IMR-90 (cell line): ENCODE data around the gene ETS1. TPM values are rescaled to one million over a fixed set of nuclear protein-coding genes. Genes with fewer than 3 reads are reported as not detected.

Source experiments
- ATAC-seq: fragments of 200-7000 bp; cut with Tn5 transposase; 2 replicates; pipeline ENCODE4 v1.9.1; 2020; ENCODE audit warnings: low read depth, mild to moderate bottlenecking, moderate library complexity
- BruUV-seq: library from RNA; stranded (reverse); fragments of 400-500 nt; replicated peaks from 2 replicates; lab custom pipeline; 2021; lab: Mats Ljungman, UMichigan
- CTCF ChIA-PET: fragments of 300-600 bp; formaldehyde crosslinking; extraction: SDS; loops from one replicate; lab custom pipeline; 2021; ENCODE audit warnings: antibody characterized with exemption; lab: Yijun Ruan, JAX
- POLR2A ChIA-PET: fragments of 300-600 bp; sonication (Branson Sonifier 250); formaldehyde crosslinking; loops from one replicate; lab custom pipeline; 2022; ENCODE audit warnings: antibody characterized with exemption; ENCODE audit not compliant: unreplicated experiment; lab: Charles Lee
- DNase-seq: peaks from one replicate; pipeline ENCODE4 v3.0.0; 2013
- H2AFZ ChIP-seq: replicated peaks from 2 replicates; pipeline ENCODE3; 2013; ENCODE audit warnings: low read length, mild to moderate bottlenecking; ENCODE audit not compliant: poor library complexity
- H2AK5ac ChIP-seq: 2 replicates; pipeline ENCODE4 v1.6.1; 2013; ENCODE audit warnings: low read depth, low read length, inconsistent platforms
- H2AK9ac ChIP-seq: replicated peaks from 2 replicates; pipeline ENCODE3; 2013; ENCODE audit warnings: mild to moderate bottlenecking, low read depth, low read length, moderate library complexity; ENCODE audit not compliant: poor library complexity
- H2BK120ac ChIP-seq: 2 replicates; pipeline ENCODE4 v1.6.1; 2013; ENCODE audit warnings: low read depth, low read length, inconsistent platforms
- H2BK15ac ChIP-seq: 3 replicates; pipeline ENCODE4 v1.6.1; 2013; ENCODE audit warnings: low read depth, low read length, inconsistent platforms
- H2BK20ac ChIP-seq: 2 replicates; pipeline ENCODE4 v1.6.1; 2013; ENCODE audit warnings: low read depth, mild to moderate bottlenecking, inconsistent platforms, low read length, moderate library complexity
- H2BK5ac ChIP-seq: 2 replicates; pipeline ENCODE4 v1.6.1; 2013; ENCODE audit warnings: mild to moderate bottlenecking, low read depth, low read length, inconsistent platforms; ENCODE audit not compliant: poor library complexity, severe bottlenecking
- H3K14ac ChIP-seq: replicated peaks from 2 replicates; pipeline ENCODE4 v1.6.1; 2013; ENCODE audit warnings: low read depth, low read length, inconsistent platforms
- H3K18ac ChIP-seq: 2 replicates; pipeline ENCODE4 v1.6.1; 2013; ENCODE audit warnings: low read depth, low read length, control low read depth
- H3K23ac ChIP-seq: 2 replicates; pipeline ENCODE4 v1.6.1; 2013; ENCODE audit warnings: low read depth, low read length, inconsistent platforms
- H3K27ac ChIP-seq: 2 replicates; pipeline ENCODE4 v1.5.1; 2013; ENCODE audit warnings: mild to moderate bottlenecking, control low read depth, low read length; ENCODE audit not compliant: insufficient read depth
- H3K27me3 ChIP-seq: 2 replicates; pipeline ENCODE4 v1.6.1; 2013; ENCODE audit warnings: low read length; ENCODE audit not compliant: control insufficient read depth, insufficient read depth
- H3K36me3 ChIP-seq: 2 replicates; pipeline ENCODE4 v1.6.1; 2013; ENCODE audit warnings: low read length, mixed read lengths; ENCODE audit not compliant: control insufficient read depth, insufficient read depth
- H3K4ac ChIP-seq: 2 replicates; pipeline ENCODE4 v1.6.1; 2013; ENCODE audit warnings: low read depth, low read length, inconsistent platforms
- H3K4me1 ChIP-seq: 2 replicates; pipeline ENCODE4 v1.6.1; 2013; ENCODE audit warnings: low read length, mixed read lengths; ENCODE audit not compliant: control insufficient read depth, insufficient read depth
- H3K4me2 ChIP-seq: 2 replicates; pipeline ENCODE4 v1.6.1; 2013; ENCODE audit warnings: low read depth, mild to moderate bottlenecking, control low read depth, low read length, moderate library complexity
- H3K4me3 ChIP-seq: 2 replicates; pipeline ENCODE4 v1.5.1; 2013; ENCODE audit warnings: low read depth, mild to moderate bottlenecking, control low read depth, low read length, moderate library complexity; ENCODE audit not compliant: insufficient read depth
- H3K56ac ChIP-seq: 2 replicates; pipeline ENCODE4 v1.6.1; 2013; ENCODE audit warnings: low read length, inconsistent platforms; ENCODE audit not compliant: insufficient read depth; ENCODE audit errors: extremely low read depth
- H3K79me1 ChIP-seq, 2 experiments: 2 replicates each; pipeline ENCODE4 v1.6.1; 2013; ENCODE audit warnings: low read length in 2 of 2, inconsistent platforms in 1 of 2, low read depth in 1 of 2
- H3K9ac ChIP-seq: 2 replicates; pipeline ENCODE4 v1.6.1; 2013; ENCODE audit warnings: low read depth, low read length, control low read depth
- H3K9me1 ChIP-seq: 2 replicates; pipeline ENCODE4 v1.6.1; 2013; ENCODE audit warnings: low read length, inconsistent platforms; ENCODE audit not compliant: insufficient read depth
- H3K9me3 ChIP-seq: 2 replicates; pipeline ENCODE4 v1.6.1; 2013; ENCODE audit warnings: low read length; ENCODE audit not compliant: control insufficient read depth, insufficient read depth
- H4K20me1 ChIP-seq: 2 replicates; pipeline ENCODE4 v1.6.1; 2013; ENCODE audit warnings: low read length, inconsistent platforms; ENCODE audit not compliant: insufficient read depth
- H4K5ac ChIP-seq: 2 replicates; pipeline ENCODE4 v1.6.1; 2013; ENCODE audit warnings: mild to moderate bottlenecking, low read depth, low read length, control low read depth
- H4K8ac ChIP-seq, 2 experiments: 2 replicates each; pipeline ENCODE4 v1.6.1; 2013; ENCODE audit warnings: low read depth in 2 of 2, low read length in 2 of 2, control low read depth in 1 of 2, inconsistent platforms in 1 of 2
- H4K91ac ChIP-seq: 2 replicates; pipeline ENCODE4 v1.6.1; 2013; ENCODE audit warnings: low read depth, low read length, inconsistent platforms; ENCODE audit not compliant: insufficient read depth
- CEBPB ChIP-seq: IDR thresholded peaks from 2 replicates; pipeline ENCODE4 v1.6.1; 2012; ENCODE audit warnings: low read depth, low read length, improper control_type of control experiment
- MXI1 ChIP-seq: IDR thresholded peaks from 2 replicates; pipeline ENCODE4 v1.6.1; 2012; ENCODE audit warnings: low read depth, mild to moderate bottlenecking, low read length, moderate library complexity, borderline replicate concordance
- POLR2A ChIP-seq: IDR thresholded peaks from 2 replicates; pipeline ENCODE4 v1.6.1; 2012; ENCODE audit warnings: mild to moderate bottlenecking, low read depth, low read length
- RAD21 ChIP-seq: IDR thresholded peaks from 2 replicates; pipeline ENCODE4 v1.6.1; 2012; ENCODE audit warnings: low read length, improper control_type of control experiment
- WGBS, 2 experiments: methylation state at CpG; one replicate each; pipeline versions ENCODE4 v1.1.5 to v1.1.7; 2013; ENCODE audit warnings: missing lambda C conversion rate in 2 of 2; ENCODE audit not compliant: insufficient read length in 1 of 2; ENCODE audit errors: extremely low coverage in 2 of 2; 5-methylcytosine and 5-hydroxymethylcytosine counted together
- dilution Hi-C: fragments of 300-500 bp; cut with HindIII; formaldehyde crosslinking; loops from one replicate; pipeline ENCODE4 v1.14.3; 2018; ENCODE audit warnings: low sequenced_read_pairs; ENCODE audit not compliant: unreplicated experiment
- in situ Hi-C: fragments of 300-500 bp; cut with MboI; formaldehyde crosslinking; loops from 3 replicates; pipeline ENCODE4 v1.14.3; 2019; ENCODE audit warnings: low sequenced_read_pairs, inconsistent platforms, mixed read lengths
- intact Hi-C: fragments of 100-400 bp; cut with micrococcal nuclease; formaldehyde crosslinking; loops from 2 replicates; pipeline ENCODE4 v1.10.0; 2022
- polyA plus RNA-seq, 3 experiments: library from polyadenylated mRNA; depleted of rRNA; stranded (reverse); fragments of >200 nt; gene quantifications; 2 replicates each; pipeline ENCODE4 v1.2.3, GENCODE V29; 2012; ENCODE audit warnings: low replicate concordance in 1 of 3
- total RNA-seq: library from RNA; depleted of rRNA; stranded (reverse); fragments of >200 nt; gene quantifications from 2 replicates; pipeline ENCODE4 v1.2.3, GENCODE V29; 2012
- TF ChIP-seq, protein P1 (sequence below): fragments of 150-350 bp; IDR thresholded peaks from 2 replicates; pipeline ENCODE4 v1.6.1; 2016; ENCODE audit warnings: low read depth, mild to moderate bottlenecking, low read length, moderate library complexity, borderline replicate concordance

The ETS1 gene
- total and polyA plus RNA-seq, 2 of the 4 experiments (the other 2 are of a cell fraction) = 41.2 to 56.3 TPM

DNA sequence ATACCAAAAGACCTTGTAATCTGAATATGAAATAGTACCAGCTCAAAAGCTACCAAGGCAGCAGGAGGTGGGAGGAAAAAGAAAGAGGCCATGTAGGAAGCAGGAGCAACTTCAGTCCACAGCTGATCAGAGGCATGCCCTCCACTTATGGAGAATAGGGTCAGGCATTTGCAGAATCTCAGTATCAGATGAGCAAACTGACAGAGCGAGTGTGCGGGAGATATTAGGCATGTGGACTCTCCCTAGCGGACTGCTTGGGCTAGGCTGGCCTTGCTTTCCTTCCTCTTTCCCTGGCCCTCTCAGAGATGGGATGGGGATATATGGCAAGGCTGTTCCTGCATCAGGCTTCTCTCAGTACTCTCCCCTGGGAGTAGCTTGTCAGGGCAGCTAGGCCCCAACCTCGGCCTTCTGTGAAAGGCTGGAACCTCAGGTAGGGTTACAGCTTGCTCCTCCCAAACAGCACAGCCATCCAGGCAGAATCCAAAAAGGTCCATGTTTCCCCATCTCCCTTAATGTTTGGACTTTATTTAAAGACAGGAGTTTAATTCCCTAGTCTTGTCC is 37.0 kb downstream of the ETS1 start:
- in situ Hi-C loops = no loop called here
- Histone ChIP-seq H3K27me3 (peaks cover 5% of the 10 kb centered on the region), H4K8ac (no peak overlapping the region), H3K56ac (no peak overlapping the region), H2BK15ac (no peak overlapping the region), H4K5ac (no peak overlapping the region), H3K9me1 (no peaks in the 10 kb centered on the region; the same call in 1 of the 2 replicates), H3K23ac (no peak overlapping the region), H2BK5ac (no peak overlapping the region), H3K18ac (no peak overlapping the region), H3K4me3 (no peak overlapping the region), H3K4me1 (peaks cover 8% of the 10 kb centered on the region; the same call in 1 of the 2 replicates), H3K36me3 (no peaks in the 10 kb centered on the region), H2AK5ac (no peak overlapping the region), H3K4ac (no peak overlapping the region), H3K27ac (no peak overlapping the region), H3K14ac (no peak overlapping the region), H3K9me3 (no peaks in the 10 kb centered on the region), H4K91ac (no peak overlapping the region), H2AK9ac (no peak overlapping the region), H4K20me1 (no peaks in the 10 kb centered on the region), H3K9ac (no peak overlapping the region), H3K4me2 (no peak overlapping the region), H2AFZ (no peak overlapping the region), H2BK120ac (no peak overlapping the region), H2BK20ac (no peak overlapping the region), H3K79me1 (no peaks in the 10 kb centered on the region)
- WGBS, 2 experiments = no CpG with 5 or more reads among the region's 4 CpGs
- no peak for TF ChIP-seq POLR2A
- TF ChIP-seq, protein P1, sequence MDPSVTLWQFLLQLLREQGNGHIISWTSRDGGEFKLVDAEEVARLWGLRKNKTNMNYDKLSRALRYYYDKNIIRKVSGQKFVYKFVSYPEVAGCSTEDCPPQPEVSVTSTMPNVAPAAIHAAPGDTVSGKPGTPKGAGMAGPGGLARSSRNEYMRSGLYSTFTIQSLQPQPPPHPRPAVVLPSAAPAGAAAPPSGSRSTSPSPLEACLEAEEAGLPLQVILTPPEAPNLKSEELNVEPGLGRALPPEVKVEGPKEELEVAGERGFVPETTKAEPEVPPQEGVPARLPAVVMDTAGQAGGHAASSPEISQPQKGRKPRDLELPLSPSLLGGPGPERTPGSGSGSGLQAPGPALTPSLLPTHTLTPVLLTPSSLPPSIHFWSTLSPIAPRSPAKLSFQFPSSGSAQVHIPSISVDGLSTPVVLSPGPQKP = no peak
- TF ChIP-seq RAD21 = no peak
- no peak for TF ChIP-seq MXI1
- no peak for TF ChIP-seq CEBPB
- ChIA-PET CTCF (no interaction called here), POLR2A (no interaction called here)
- BruUV-seq = no TSS peak
- no peak for DNase-seq
- intact Hi-C loops = no loop called here
- no peak for ATAC-seq
- dilution Hi-C loops = no loop called here
